ENCODE results near the gene PFN1. TPM values are rescaled to one million over a fixed set of nuclear protein-coding genes. Genes with fewer than 3 reads are reported as not detected.

PFN1 gene
- total RNA-seq (2022; extraction: Qiagen RNA extraction; ENCODE audit: low read depth): 2,657 to 2,903 TPM (median 2,762 TPM) in 5 replicates

DNA sequence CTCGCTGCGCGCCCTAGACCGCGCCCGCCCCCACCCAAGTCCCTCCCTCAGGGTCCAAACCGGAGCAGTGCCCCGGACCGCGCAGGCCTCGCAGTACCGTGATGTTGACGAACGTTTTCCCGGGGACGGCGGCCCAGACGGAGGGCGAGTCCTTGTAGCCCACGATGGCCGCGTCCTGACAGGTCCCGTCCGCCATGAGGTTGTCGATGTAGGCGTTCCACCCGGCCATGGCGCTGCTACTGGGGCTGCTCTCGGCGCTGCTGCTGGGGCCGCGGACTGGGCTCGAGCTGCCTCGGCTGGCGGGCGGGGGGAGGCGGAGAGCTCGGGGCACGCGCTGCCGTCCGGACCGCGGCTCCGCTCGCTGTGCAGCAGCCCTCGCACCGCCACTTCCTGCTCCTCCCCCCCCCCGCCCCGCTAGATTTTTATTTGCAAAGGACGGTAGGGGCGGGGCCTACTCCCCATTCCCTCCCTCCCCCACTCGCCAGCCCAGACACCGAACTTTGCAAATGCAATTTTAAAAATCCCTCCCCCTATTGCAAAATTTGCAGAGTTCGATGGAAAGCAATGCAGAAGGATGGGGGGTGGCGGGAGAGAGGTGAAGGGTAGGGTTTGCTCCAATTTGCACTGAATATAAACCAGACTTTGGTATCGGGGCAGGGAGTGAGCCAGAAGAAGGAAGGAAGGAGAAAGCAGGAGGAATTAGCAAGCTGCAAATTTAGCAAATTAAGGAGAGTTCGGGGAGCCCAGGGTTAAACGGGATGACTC, at the start of gene PFN1:
TSS of gene PFN1 (minus strand) at position 365 of the 765 bp plus-strand sequence. CDS start at position 229, 136 bp downstream.

DNA sequence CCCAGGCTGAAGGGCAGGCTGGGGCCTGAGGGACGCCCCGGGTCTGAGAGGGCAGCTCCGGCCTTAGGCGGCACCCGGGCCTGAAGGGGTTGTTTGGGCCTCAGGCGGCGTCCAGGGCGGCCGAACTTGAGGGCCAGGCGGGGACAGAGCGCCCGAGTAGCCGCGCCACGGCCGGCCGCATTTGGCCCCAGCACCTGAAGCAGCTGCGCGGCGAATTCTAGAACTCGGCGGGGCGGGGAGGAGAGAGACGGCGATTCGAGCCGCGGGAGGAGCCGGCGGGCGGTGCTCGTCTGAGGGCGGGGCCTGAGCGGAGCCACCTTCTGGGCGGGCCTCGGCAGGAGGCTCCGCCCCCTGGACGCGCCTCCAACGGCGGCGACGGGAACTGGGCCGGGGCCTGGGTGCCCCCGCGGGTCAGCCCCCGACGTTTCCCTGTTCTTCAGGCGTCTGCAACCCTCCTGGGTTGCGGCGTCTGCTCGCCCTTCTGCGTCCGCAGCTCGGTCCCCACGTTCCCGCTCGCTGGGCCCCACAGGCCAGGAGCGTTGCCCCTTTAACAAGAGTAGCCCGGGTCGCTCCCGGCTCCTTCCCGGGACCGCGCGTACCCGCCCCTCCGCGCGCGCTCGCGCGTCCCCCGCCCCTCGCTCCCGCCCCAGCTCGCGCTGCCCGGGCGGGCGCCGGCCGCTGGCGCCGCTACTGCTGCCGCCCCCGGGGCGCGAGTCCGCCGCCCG, 49.1 kb upstream of the PFN1 start, which contains the start of the genes INCA1 and KIF1C:
TSS of gene INCA1 (minus strand) at position 221 of the 725 bp plus-strand sequence. CDS start 3,085 bp downstream, outside the sequence.
TSS of gene KIF1C (plus strand) at position 649 of the 725 bp plus-strand sequence. CDS start 2,297 bp downstream, outside the sequence.

DNA sequence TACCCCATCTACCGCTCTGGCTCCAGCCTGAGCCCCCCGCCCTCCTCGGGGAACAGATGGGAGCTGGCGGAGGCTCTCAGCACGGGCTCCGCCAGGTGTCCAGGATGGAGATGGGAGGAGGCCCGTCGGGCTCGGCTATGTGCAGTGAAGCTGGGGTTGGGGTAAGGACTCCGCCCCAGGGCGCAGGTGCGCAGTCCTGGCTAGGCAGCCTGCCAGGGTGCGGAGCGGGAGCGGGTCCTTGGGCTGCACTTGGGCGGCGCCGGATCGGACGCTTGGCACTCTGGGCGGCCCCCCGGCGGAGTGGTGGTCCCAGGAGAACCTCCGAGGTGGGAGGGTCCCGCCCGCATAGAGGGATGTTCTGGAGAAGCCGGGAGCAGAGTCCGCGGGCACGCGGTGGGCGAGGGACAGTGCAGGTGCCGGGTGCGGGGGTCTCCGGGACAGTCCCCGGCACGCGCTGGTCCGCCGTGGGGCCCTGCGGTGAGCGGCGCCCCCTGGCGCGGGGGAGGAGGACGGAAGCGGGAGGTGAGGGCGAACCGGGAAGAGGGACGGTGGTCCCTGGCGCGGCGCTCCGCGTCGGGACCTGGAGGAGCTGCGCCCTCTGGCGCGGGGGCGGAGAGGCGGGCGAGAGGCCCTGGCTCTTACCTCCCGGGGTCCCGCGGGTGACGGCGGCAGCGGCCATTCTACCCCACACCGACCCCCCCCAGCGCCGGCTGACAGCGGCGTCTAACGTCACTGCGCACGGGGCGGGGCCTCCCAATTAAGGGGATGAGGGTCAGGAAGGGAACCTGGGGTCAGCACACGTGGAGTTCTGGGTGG, 38.8 kb upstream of the PFN1 start, which contains the start of gene CAMTA2:
TSS of gene CAMTA2 (minus strand) at position 725 of the 816 bp plus-strand sequence. CDS start 1,453 bp downstream, outside the sequence.

DNA sequence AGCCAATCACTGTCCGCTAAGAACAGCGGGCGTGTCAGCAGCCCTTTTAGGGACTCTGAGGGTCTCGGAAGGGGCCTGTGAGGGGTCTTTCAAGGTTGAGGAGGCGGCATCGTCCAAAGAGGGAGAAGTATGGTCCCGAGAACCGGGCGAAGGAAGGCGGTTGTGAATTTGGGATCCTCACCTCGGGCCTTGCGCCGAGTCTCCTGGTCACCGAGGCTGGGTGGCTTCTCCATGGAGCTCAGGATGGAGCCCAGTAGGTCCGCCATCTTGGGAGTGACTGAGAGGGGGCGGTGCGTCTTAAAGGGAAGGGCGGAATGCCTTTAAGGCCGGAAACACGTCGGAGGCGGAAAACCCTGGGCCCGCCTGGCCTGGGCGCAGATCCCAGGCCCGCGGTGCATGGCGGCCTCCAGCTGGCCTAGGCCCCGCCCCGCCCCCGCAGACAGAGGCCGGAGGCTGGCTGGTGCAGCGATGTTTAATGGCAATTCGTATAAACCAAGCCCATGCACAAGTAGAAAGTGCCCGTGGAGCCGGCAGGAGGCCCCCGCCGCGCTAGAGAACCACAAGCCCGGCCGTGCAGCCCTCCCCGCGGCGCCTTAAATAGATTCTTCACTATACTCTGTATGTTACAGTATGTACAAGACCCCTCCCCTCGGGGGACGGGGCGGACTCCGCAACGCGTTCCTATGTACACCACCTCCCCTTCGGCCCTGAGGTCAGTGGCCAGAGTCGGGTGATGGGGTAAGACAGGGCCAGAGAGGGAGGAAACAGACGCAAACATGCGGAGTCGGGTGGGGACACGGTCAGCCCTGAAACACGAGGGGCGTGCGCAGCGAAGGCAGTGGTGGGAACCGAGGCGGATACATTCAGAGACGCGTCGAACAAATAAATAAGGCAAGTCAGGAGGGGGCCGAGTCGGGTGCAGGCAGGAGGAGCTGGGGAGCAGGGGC, 19.5 kb upstream of the PFN1 start, which contains the start of gene SPAG7:
TSS of gene SPAG7 (minus strand) at position 279 of the 947 bp plus-strand sequence. CDS start at position 266, 13 bp downstream.

DNA sequence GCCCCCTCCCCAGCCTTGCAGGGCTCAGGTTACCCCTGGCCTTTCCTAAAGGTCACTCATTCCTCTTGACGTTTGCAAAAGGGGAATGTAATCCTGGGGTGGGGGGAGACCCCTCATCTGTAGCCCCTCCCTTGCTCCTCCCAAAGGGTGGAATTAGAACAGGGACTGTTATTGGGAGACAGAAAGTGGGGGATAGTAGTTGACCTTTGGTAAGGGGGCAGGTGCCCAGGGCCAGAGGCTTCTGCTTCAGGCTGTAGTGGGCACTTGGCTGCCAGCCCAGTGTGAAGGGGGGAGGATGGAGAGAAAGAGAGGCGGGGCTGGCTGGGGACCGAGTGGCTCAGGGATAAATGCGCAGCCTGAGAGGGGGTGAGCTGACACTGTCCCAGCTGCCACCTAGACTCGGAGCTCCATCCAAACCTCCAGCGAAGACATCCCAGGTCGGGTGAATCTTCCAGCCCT, 2.4 kb upstream of the PFN1 start, which contains the start of gene ENO3:
TSS of gene ENO3 (plus strand) at position 374 of the 459 bp plus-strand sequence. CDS start 711 bp downstream, outside the sequence.

DNA sequence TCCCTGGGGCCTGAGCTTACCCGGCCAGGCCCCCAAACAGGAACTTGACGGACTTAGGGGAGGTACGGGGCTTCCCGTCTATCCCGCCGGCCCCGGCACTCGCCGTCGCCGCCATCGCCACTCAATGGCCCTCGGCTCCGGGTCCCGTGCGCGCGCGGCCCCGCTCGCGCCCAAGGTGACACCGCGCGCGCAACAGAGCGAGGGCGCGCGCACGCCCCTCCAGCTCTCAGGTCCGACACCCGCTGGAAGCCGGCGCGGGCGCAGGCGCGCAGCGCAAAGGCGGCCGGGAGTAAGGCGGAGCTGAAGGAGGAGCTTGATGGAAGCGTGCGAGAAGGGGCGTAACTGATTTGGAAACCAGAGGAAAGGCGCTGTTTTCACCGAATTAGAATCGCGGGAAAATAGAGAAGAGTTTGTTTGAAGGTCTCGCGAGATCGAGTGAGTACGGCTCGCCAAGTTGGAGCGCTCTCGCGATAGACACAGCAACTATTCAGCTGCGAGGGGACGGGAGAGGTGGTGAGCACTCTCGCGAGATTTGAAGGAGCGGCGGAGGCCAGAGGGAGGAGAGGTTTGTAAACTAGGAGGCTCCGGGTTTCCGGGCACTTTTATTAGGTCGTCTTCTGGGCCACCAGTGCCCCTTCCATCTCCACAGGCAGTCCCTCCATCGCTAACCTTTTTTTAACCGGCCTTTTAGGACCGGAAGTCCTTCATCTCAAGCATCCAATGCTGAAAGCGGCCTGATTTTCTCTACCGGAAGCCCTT, 8.4 kb downstream of the PFN1 start, which contains the start of the genes RNF167 and SLC25A11:
TSS of gene RNF167 (plus strand) at position 473 of the 759 bp plus-strand sequence. CDS start 642 bp downstream, outside the sequence.
TSS of gene SLC25A11 (minus strand) at position 251 of the 759 bp plus-strand sequence. CDS start at position 115, 136 bp downstream.

DNA sequence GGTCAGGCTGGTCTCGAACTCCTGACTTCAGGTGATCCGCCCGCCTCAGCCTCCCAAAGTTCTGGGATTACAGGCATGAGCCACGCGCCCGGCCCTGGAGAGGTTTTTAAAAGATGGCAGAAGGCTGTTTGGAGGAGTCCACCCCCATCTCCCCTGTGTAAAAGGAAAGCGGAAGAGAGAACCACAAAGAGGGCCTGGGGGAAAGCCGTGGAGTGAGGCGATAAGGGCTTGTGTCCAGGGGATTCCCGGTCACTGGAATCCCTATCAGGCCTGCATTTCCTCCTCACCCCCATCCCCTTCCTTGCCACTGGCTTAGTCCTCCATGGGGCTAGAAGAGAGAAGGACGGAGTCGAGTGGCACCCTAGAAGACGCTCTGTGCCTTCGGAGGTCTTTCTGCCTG, 16.4 kb downstream of the PFN1 start, which contains the start of gene GP1BA:
TSS of gene GP1BA (plus strand) at position 315 of the 400 bp plus-strand sequence. CDS start 328 bp downstream, outside the sequence.

DNA sequence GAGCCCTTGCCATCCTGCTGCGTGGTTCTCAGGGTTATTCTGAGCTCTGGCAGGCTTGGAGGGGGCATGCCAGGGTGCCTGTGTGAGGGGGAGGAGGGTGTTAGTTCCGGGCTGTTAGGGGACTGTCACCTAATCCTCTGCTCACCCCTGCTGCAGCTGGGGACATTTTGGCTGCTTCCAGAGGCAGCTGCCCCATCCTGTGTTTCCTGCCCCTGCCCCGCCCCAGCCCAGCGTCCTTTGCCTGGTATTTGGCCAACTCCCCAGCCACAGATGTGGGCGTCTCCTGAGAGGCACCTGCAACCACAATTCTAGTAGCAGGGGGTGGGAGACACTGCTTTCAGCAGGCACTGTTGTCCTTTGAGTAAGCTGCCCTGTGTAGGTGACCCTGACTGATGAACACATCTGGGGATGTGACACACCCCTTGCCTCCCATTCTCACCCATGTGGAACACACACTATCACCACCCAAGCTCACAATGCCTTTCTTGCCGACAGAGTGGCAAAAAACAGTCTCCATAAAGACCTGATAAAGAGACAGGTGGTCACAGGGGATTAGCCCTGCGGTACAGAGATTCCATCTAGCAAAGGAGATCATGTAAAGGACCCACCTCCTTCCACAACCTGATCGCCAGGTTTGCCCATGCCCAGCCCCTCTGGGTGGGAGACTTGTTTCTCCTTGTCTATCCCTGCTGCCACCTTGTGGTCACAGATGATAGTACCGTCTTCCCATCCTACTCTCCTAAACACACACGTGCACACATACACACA, 45.1 kb downstream of the PFN1 start, which contains the start of gene CHRNE:
TSS of gene CHRNE (minus strand) at position 48 of the 768 bp plus-strand sequence. CDS start at position 13, 35 bp downstream.

DNA sequence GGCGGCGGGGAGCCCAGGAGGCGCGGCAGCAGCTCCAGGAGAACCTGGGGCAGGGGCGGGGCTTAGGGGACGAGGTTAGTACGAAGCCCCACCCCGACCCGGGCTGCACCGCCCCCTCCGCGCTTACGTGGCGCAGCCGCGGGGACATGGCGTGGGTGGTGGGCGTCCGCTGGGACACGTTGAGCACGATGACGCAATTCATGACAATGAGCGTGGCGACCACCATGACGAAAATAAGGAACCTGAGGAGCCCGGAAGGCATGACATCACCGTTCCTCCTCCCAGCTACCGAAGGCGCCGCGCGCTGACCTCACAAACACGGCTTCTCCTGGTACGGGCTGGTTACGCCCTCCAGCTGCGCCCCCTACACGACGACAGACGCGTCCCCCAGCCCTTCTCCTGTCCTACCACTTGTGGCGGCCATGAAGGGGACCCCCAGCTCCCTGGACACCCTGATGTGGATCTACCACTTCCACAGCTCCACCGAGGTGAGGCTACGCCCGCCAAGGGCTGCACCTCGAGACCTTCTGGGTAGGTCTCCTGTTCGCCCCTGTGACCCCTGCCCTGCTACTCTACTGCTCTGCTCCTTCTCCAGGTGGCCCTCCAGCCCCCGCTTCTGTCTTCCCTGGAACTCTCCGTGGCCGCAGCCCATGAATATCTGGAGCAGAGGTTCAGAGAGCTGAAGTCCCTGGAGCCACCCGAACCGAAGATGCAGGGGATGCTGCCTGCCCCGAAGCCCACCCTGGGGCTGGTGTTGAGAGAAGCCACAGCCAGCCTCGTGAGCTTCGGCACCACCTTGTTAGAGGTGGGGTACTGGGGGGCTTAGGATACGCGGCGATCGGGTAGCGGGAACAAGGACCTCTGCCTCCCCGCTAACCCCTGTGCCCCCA, 48.7 kb downstream of the PFN1 start, which contains the start of gene C17orf107:
TSS of gene C17orf107 (plus strand) at position 196 of the 890 bp plus-strand sequence. CDS start at position 423, 227 bp downstream.

Other genes starting within 250 kb of the PFN1 start
- gene PELP1, start 244.4 kb downstream of the PFN1 start, total RNA-seq (2022; extraction: Qiagen RNA extraction; ENCODE audit: low read depth): 63.6 to 79.6 TPM (median 74.7 TPM) in 5 replicates
- 44.5 to 71.7 TPM (median 59.7 TPM) in 5 replicates for gene ARRB2, start 237.9 kb downstream of the PFN1 start, total RNA-seq (2022; extraction: Qiagen RNA extraction; ENCODE audit: low read depth)
- 40.1 to 44.1 TPM (median 41.9 TPM) in 5 replicates for gene MED11, start 217.1 kb downstream of the PFN1 start, total RNA-seq (2022; extraction: Qiagen RNA extraction; ENCODE audit: low read depth)
- gene ZMYND15, start 208.7 kb downstream of the PFN1 start, total RNA-seq (2022; extraction: Qiagen RNA extraction; ENCODE audit: low read depth): 0.16 to 0.74 TPM (median 0.28 TPM) in 5 replicates
- 13.2 to 20.3 TPM (median 18.2 TPM) in 5 replicates for gene CXCL16, start 208.6 kb downstream of the PFN1 start, total RNA-seq (2022; extraction: Qiagen RNA extraction; ENCODE audit: low read depth)
- 0.40 to 1.3 TPM (median 0.70 TPM) in 5 replicates for gene TM4SF5, start 176.6 kb downstream of the PFN1 start, total RNA-seq (2022; extraction: Qiagen RNA extraction; ENCODE audit: low read depth)
- 0.78 to 1.4 TPM (median 0.85 TPM) in 5 replicates for gene VMO1, start 162.2 kb downstream of the PFN1 start, total RNA-seq (2022; extraction: Qiagen RNA extraction; ENCODE audit: low read depth)
- gene GLTPD2, start 159.6 kb downstream of the PFN1 start, total RNA-seq (2022; extraction: Qiagen RNA extraction; ENCODE audit: low read depth): not detected in 5 replicates
- 459 to 505 TPM (median 496 TPM) in 5 replicates for gene PSMB6, start 152.4 kb downstream of the PFN1 start, total RNA-seq (2022; extraction: Qiagen RNA extraction; ENCODE audit: low read depth)
- gene PLD2, start 141.4 kb downstream of the PFN1 start, total RNA-seq (2022; extraction: Qiagen RNA extraction; ENCODE audit: low read depth): 20.8 to 27.3 TPM (median 25.4 TPM) in 5 replicates
- gene MINK1, start 115.2 kb downstream of the PFN1 start, total RNA-seq (2022; extraction: Qiagen RNA extraction; ENCODE audit: low read depth): 46.7 to 62.8 TPM (median 57.8 TPM) in 5 replicates
- 0.18 to 0.49 TPM (median 0.34 TPM) in 5 replicates for gene C17orf107, start 49.0 kb downstream of the PFN1 start, total RNA-seq (2022; extraction: Qiagen RNA extraction; ENCODE audit: low read depth)
- gene CHRNE, start 45.4 kb downstream of the PFN1 start, total RNA-seq (2022; extraction: Qiagen RNA extraction; ENCODE audit: low read depth): 0.07 to 0.17 TPM in 2 of 5 replicates, not detected in the others
- not detected in 5 replicates for gene GP1BA, start 16.3 kb downstream of the PFN1 start, total RNA-seq (2022; extraction: Qiagen RNA extraction; ENCODE audit: low read depth)
- 50.9 to 71.7 TPM (median 70.1 TPM) in 5 replicates for gene SLC25A11, start 8.5 kb downstream of the PFN1 start, total RNA-seq (2022; extraction: Qiagen RNA extraction; ENCODE audit: low read depth)
- 94.8 to 138 TPM (median 119 TPM) in 5 replicates for gene RNF167, start 8.3 kb downstream of the PFN1 start, total RNA-seq (2022; extraction: Qiagen RNA extraction; ENCODE audit: low read depth)
- 44.1 to 52.1 TPM (median 45.5 TPM) in 5 replicates for gene ENO3, start 2.6 kb upstream of the PFN1 start, total RNA-seq (2022; extraction: Qiagen RNA extraction; ENCODE audit: low read depth)
- gene SPAG7, start 19.3 kb upstream of the PFN1 start, total RNA-seq (2022; extraction: Qiagen RNA extraction; ENCODE audit: low read depth): 67.2 to 82.1 TPM (median 69.6 TPM) in 5 replicates
- 28.3 to 35.1 TPM (median 32.7 TPM) in 5 replicates for gene CAMTA2, start 39.1 kb upstream of the PFN1 start, total RNA-seq (2022; extraction: Qiagen RNA extraction; ENCODE audit: low read depth)
- 1.1 to 1.9 TPM (median 1.6 TPM) in 5 replicates for gene INCA1, start 49.0 kb upstream of the PFN1 start, total RNA-seq (2022; extraction: Qiagen RNA extraction; ENCODE audit: low read depth)
- gene KIF1C, start 49.4 kb upstream of the PFN1 start, total RNA-seq (2022; extraction: Qiagen RNA extraction; ENCODE audit: low read depth): 96.7 to 125 TPM (median 115 TPM) in 5 replicates
- gene SLC52A1, start 86.9 kb upstream of the PFN1 start, total RNA-seq (2022; extraction: Qiagen RNA extraction; ENCODE audit: low read depth): 0.42 to 1.0 TPM (median 0.70 TPM) in 5 replicates
- gene ZFP3, start 129.9 kb upstream of the PFN1 start, total RNA-seq (2022; extraction: Qiagen RNA extraction; ENCODE audit: low read depth): 0.69 to 1.3 TPM (median 1.0 TPM) in 5 replicates
- 3.5 to 4.6 TPM (median 4.2 TPM) in 5 replicates for gene ZNF232, start 163.3 kb upstream of the PFN1 start, total RNA-seq (2022; extraction: Qiagen RNA extraction; ENCODE audit: low read depth)
- 0.02 to 0.05 TPM (median 0.02 TPM) in 3 of 5 replicates, not detected in the others for gene USP6, start 167.5 kb upstream of the PFN1 start, total RNA-seq (2022; extraction: Qiagen RNA extraction; ENCODE audit: low read depth)
- gene ZNF594, start 243.3 kb upstream of the PFN1 start, total RNA-seq (2022; extraction: Qiagen RNA extraction; ENCODE audit: low read depth): 0.99 to 1.7 TPM (median 1.5 TPM) in 5 replicates

All from A549 treated with GW870086 at 1 μM for 4 hours (cell line).